Measurements from ENCODE around the gene PDGFA. TPM values are rescaled to one million over a fixed set of nuclear protein-coding genes. Genes with fewer than 3 reads are reported as not detected.
A peak's percentile ranks its signal among the peaks of the same experiment; 100 is the strongest.

The PDGFA gene
- total RNA-seq, 1 experiment from 2014 or later, result 24.8 TPM

- H3K4me3 ChIP-seq, result no peak overlapping the region
- no peak for DNase-seq (ENCODE audit: low read depth in 1 of 2, low spot score in 2 of 2)
Observed at GRCh38 chr7:473211-473734, 46.4 kb downstream of the PDGFA start.

GRCh38 chr7:472640-472957, 47.0 kb downstream of the PDGFA start:
- H3K4me1 ChIP-seq (replicated peaks), result peaks cover 15% of the 10 kb centered on the region
- no peaks in the 10 kb centered on the region for H3K9me3 ChIP-seq (replicated peaks)
- no peak overlapping the region for H3K27ac ChIP-seq
- H3K36me3 ChIP-seq, result no peaks in the 10 kb centered on the region
- no peak for DNase-seq (ENCODE audit: low read depth in 1 of 2, low spot score in 2 of 2)
- H3K27me3 ChIP-seq (replicated peaks), result no peaks in the 10 kb centered on the region
- no peak overlapping the region for H3K4me3 ChIP-seq

More at GRCh38 chr7:473211-473734, 46.4 kb downstream of the PDGFA start:
- Histone ChIP-seq H3K9me3 (replicated peaks) (no peaks in the 10 kb centered on the region), H3K4me1 (replicated peaks) (peaks cover 19% of the 10 kb centered on the region), H3K36me3 (no peaks in the 10 kb centered on the region), H3K27me3 (replicated peaks) (no peaks in the 10 kb centered on the region), H3K27ac (no peak overlapping the region)

- peak; percentile 65 to 80 for DNase-seq (ENCODE audit: low read depth in 1 of 2, low spot score in 2 of 2)
- Histone ChIP-seq H3K9me3 (replicated peaks) (no peaks in the 10 kb centered on the region), H3K4me1 (replicated peaks) (peaks cover 13% of the 10 kb centered on the region), H3K27me3 (replicated peaks) (no peaks in the 10 kb centered on the region), H3K4me3 (no peak overlapping the region), H3K36me3 (no peaks in the 10 kb centered on the region), H3K27ac (peak overlapping the region; percentile 33)
Observed at GRCh38 chr7:471866-472639, 47.6 kb downstream of the PDGFA start.

- H3K4me3 ChIP-seq, result no peak overlapping the region
- DNase-seq (ENCODE audit: low read depth in 1 of 2, low spot score in 2 of 2), result peak in 1 of 2 experiments; percentile 34
- H3K4me1 ChIP-seq (replicated peaks), result peaks cover 13% of the 10 kb centered on the region
- no peaks in the 10 kb centered on the region for H3K36me3 ChIP-seq
- H3K27ac ChIP-seq, result peak overlapping the region; percentile 33
- H3K9me3 ChIP-seq (replicated peaks), result no peaks in the 10 kb centered on the region
- no peaks in the 10 kb centered on the region for H3K27me3 ChIP-seq (replicated peaks)
Observed at GRCh38 chr7:471191-471865, 48.3 kb downstream of the PDGFA start.

GRCh38 chr7:469563-469961, 50.1 kb downstream of the PDGFA start:
- H3K4me1 ChIP-seq (replicated peaks), result peaks cover 24% of the 10 kb centered on the region
- H3K27ac ChIP-seq, result no peak overlapping the region
- H3K27me3 ChIP-seq (replicated peaks), result no peaks in the 10 kb centered on the region
- no peaks in the 10 kb centered on the region for H3K9me3 ChIP-seq (replicated peaks)
- no peak overlapping the region for H3K4me3 ChIP-seq
- peak in 1 of 2 experiments; percentile 41 for DNase-seq (ENCODE audit: low read depth in 1 of 2, low spot score in 2 of 2)
- no peaks in the 10 kb centered on the region for H3K36me3 ChIP-seq

- H3K9me3 ChIP-seq (replicated peaks), result no peaks in the 10 kb centered on the region
- no peak overlapping the region for H3K4me3 ChIP-seq
- peak in 1 of 2 experiments; percentile 19 for DNase-seq (ENCODE audit: low read depth in 1 of 2, low spot score in 2 of 2)
- H3K27me3 ChIP-seq (replicated peaks), result no peaks in the 10 kb centered on the region
- H3K4me1 ChIP-seq (replicated peaks), result peaks cover 30% of the 10 kb centered on the region
- no peaks in the 10 kb centered on the region for H3K36me3 ChIP-seq
- no peak overlapping the region for H3K27ac ChIP-seq
Observed at GRCh38 chr7:468681-469562, 50.7 kb downstream of the PDGFA start.

- Histone ChIP-seq H3K36me3 (no peaks in the 10 kb centered on the region), H3K4me1 (replicated peaks) (peaks cover 30% of the 10 kb centered on the region), H3K27ac (no peak overlapping the region), H3K9me3 (replicated peaks) (no peaks in the 10 kb centered on the region), H3K4me3 (no peak overlapping the region), H3K27me3 (replicated peaks) (no peaks in the 10 kb centered on the region)
- peak in 1 of 2 experiments; percentile 14 for DNase-seq (ENCODE audit: low read depth in 1 of 2, low spot score in 2 of 2)
Observed at GRCh38 chr7:467856-468545, 51.6 kb downstream of the PDGFA start.

GRCh38 chr7:467393-467828, 52.2 kb downstream of the PDGFA start:
- H3K9me3 ChIP-seq (replicated peaks), result no peaks in the 10 kb centered on the region
- H3K4me1 ChIP-seq (replicated peaks), result peaks cover 28% of the 10 kb centered on the region
- no peaks in the 10 kb centered on the region for H3K36me3 ChIP-seq
- peak in 1 of 2 experiments; percentile 36 for DNase-seq (ENCODE audit: low read depth in 1 of 2, low spot score in 2 of 2)
- H3K27ac ChIP-seq, result no peak overlapping the region
- H3K4me3 ChIP-seq, result no peak overlapping the region
- no peaks in the 10 kb centered on the region for H3K27me3 ChIP-seq (replicated peaks)

GRCh38 chr7:466465-467191, 53.0 kb downstream of the PDGFA start:
- no peaks in the 10 kb centered on the region for H3K27me3 ChIP-seq (replicated peaks)
- H3K4me3 ChIP-seq, result no peak overlapping the region
- no peaks in the 10 kb centered on the region for H3K36me3 ChIP-seq
- H3K27ac ChIP-seq, result no peak overlapping the region
- DNase-seq (ENCODE audit: low read depth in 1 of 2, low spot score in 2 of 2), result peak in 1 of 2 experiments; percentile 22
- no peaks in the 10 kb centered on the region for H3K9me3 ChIP-seq (replicated peaks)
- H3K4me1 ChIP-seq (replicated peaks), result peaks cover 24% of the 10 kb centered on the region

GRCh38 chr7:465710-466400, 53.8 kb downstream of the PDGFA start:
- Histone ChIP-seq H3K36me3 (no peaks in the 10 kb centered on the region), H3K9me3 (replicated peaks) (no peaks in the 10 kb centered on the region), H3K27ac (no peak overlapping the region), H3K4me3 (no peak overlapping the region), H3K27me3 (replicated peaks) (no peaks in the 10 kb centered on the region), H3K4me1 (replicated peaks) (peaks cover 28% of the 10 kb centered on the region)
- peak in 1 of 2 experiments; percentile 37 for DNase-seq (ENCODE audit: low read depth in 1 of 2, low spot score in 2 of 2)

- Histone ChIP-seq H3K4me3 (no peak overlapping the region), H3K4me1 (replicated peaks) (peaks cover 39% of the 10 kb centered on the region), H3K27me3 (replicated peaks) (no peaks in the 10 kb centered on the region), H3K36me3 (no peaks in the 10 kb centered on the region), H3K27ac (no peak overlapping the region), H3K9me3 (replicated peaks) (no peaks in the 10 kb centered on the region)
- peak; percentile 18 to 39 for DNase-seq (ENCODE audit: low read depth in 1 of 2, low spot score in 2 of 2)
Observed at GRCh38 chr7:464454-465401, 54.9 kb downstream of the PDGFA start.

Data from SJSA1 (cell line).